Fibroblast of peridontal ligament (primary cell): ENCODE data around the gene GALC.
"Not testable (repeated sequence)": the region's sequence is repeated elsewhere in the genome, so short reads cannot be mapped to it uniquely, and the experiment has no call there.

Experiments
- DNase-seq: peaks from one replicate; pipeline ENCODE4 v3.0.0-alpha.2; 2010; ENCODE audit errors: extremely low read depth

GALC gene

GRCh38 chr14:87992718-87993628, at the start of gene GALC:
TSS of gene GALC (minus strand) at chr14:87993182. CDS start at chr14:87993164, 18 bp downstream.
- peak; percentile 87 for DNase-seq

- no peak for DNase-seq
These were observed 47.2 kb upstream of the GALC start for GRCh38 chr14:88040146-88040545.

- DNase-seq = no peak
These were observed 46.2 kb upstream of the GALC start for GRCh38 chr14:88039197-88039596.

GRCh38 chr14:88037325-88037724, 44.3 kb upstream of the GALC start:
- no peak for DNase-seq

GRCh38 chr14:88036422-88036821, 43.4 kb upstream of the GALC start:
- DNase-seq = no peak

DNA sequence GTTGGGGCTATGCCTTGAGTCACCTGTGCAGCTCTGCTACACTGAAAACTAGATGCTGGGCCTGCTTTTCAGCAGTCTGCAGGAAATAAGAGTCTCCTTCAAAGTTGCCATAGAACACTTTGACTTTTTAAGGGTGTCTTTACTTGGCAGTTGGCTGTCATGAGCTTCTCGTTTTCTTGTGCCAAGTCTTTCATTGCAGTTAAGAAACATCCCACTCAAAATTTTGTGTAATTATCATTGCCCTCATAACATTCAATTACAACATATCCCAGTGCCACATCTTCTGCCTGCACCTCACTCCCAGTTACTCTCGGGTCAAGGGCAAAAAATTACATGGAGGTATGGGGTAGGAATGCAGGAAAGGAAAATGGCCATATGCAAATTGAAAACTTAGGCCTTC, 41.1 kb upstream of the GALC start:
- no peak for DNase-seq

GRCh38 chr14:88032373-88032772, 39.4 kb upstream of the GALC start:
- DNase-seq = no peak

DNA sequence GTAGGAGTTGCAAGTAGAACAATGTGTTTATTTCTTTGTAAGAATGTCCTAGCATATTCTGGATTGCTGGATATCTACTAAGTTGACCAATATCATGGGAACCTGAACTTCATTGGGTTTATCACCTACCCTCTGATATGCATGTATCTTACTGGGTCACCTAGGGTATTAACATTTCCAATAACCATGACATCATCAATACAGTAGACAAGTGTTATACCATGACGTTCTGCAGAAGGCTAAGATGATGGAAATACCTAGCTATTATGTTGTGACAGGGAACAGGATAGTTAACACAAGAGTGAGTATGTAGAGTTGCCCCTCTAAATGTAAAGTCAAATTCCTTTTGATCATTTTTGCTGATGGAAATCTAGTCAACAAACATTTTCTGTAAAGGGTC, 37.9 kb upstream of the GALC start:
- DNase-seq = no peak

DNA sequence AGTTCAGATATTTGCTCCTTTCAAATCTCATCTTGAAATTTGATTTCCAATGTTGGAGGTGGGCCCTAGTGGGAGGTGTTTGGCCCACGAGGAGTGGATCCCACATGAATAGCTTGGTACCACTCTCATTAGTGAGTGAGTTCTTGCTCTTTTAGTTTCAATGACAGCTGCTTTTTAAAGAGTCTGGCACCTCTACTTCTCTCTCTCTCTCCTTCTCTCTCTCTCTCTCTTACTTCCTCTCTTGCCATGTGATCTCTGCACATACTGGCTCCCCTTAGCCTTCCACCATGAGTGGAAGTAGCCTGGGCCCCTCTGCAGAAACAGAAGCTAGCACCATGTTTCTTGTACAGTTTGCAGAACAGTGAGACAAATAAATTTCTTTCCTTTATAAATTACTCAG, 37.1 kb upstream of the GALC start:
- DNase-seq = no peak

GRCh38 chr14:88029500-88029899, 36.5 kb upstream of the GALC start:
- no peak for DNase-seq

GRCh38 chr14:88026890-88027289, 33.9 kb upstream of the GALC start:
- DNase-seq = no peak

GRCh38 chr14:88025313-88025712, 32.3 kb upstream of the GALC start:
- no peak for DNase-seq

DNA sequence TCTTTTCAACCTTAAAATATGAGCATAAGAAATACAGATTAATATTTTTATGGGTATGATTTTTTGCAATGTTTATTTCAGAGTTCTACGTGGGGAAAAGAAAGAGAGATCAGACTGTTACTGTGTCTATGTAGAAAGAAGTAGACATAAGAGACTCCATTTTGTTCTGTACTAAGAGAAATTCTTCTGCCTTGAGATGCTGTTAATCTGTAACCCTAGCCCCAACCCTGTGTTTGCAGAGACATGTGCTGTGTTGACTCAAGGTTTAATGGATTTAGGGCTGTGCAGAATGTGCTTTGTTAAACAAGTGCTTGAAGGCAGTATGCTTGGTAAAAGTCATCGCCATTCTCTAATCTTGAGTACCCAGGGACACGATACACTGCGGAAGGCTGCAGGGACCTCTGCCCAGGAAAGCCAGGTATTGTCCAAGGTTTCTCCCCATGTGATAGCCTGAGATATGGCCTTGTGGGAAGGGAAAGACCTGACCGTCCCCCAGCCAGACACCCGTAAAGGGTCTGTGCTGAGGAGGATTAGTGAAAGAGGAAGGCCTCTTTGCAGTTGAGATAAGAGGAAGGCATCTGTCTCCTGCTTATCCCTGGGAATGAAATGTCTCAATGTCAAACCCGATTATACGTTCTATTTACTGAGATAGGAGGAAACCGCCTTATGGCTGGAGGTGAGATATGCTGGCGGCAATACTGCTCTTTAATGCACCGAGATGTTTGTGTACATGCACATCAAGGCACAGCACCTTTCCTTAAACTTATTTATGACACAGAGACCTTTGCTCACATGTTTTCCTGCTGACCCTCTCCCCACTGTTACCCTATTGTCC, 31.5 kb upstream of the GALC start:
- DNase-seq = not testable (repeated sequence)

DNA sequence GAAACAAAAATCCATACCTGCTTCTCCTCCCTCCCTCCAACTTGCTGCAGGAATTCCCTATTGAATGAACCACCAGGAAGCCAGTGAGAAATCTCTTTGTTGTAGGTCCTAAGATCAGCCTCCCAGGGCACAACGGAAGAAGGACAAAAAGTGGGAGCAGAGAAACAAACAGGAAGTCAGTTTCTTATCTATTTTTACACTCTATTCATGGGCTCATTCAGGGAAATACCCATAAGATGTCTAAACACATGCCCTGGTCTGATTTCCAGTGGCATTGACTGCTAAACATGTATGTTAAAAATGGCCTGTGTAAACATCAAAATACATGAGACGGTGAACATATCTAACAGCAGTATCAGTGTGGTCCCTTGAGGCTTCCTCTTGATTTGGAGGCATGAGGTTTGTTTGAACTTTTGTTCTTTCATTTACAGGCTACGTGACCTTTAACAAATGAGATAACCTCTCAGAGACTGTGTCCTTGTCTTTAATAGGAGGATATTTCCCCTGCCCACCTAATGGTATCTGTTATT, 30.7 kb upstream of the GALC start:
- no peak for DNase-seq

DNA sequence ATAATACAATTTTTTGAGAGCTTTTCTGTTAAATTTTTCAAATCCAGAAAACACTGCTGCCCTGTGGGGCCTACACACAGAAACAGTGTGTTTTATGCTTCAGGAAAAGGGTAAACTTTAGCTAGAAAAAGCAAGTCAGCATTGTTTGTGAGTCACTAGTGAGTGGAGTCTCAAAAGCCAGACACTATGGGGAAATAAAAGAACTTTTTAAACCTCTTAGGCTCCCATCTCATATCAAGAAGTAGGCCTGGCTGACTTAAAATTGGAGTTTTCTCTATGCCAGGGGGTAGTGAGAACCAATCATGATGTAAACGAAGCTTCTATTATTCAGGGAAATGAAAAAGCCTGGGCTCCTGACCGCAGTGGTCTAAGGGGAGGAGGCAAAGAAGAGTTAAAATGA, 24.6 kb upstream of the GALC start:
- DNase-seq = no peak

- no peak for DNase-seq
These were observed 23.8 kb upstream of the GALC start for GRCh38 chr14:88016768-88017167.

GRCh38 chr14:88013750-88014349, 20.9 kb upstream of the GALC start:
- DNase-seq = peak; percentile 64

DNA sequence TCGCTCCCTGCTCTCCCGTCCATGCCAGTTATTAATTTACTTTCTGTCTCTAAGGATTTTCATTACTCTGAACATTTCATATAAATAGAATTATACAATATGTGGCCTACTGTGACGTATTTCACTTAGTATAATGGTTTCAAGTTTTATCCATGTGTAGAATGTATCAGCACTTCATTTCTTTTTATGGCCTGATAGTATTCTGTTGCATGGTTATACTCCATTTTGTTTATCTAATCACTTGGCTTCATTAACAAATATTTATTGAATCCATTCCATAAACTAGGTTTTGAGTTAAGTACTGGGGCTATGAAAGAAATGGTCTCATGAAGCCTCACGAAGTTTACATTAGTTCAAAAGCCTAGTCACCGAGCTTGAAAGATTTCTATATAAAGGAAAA, 19.5 kb upstream of the GALC start:
- no peak for DNase-seq

DNA sequence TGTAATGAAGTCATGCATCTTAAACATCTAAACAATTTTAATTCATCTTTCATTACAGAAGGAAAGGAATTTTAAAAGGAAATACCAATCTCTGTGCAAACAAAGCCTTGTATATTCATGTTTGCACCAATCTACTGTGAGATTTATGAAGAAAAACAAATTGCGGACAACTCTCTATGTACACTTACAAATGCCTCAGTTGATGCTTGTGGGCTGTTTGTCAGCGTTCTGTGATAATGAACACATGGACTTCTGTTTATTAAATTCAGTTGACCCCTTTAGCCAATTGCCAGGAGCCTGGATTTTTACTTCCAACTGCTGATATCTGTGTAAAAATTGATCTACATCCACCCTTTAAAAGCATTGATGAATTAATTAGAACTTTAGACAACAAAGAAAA, 17.3 kb upstream of the GALC start:
- no peak for DNase-seq

GRCh38 chr14:88009486-88009885, 16.5 kb upstream of the GALC start:
- DNase-seq = no peak

DNA sequence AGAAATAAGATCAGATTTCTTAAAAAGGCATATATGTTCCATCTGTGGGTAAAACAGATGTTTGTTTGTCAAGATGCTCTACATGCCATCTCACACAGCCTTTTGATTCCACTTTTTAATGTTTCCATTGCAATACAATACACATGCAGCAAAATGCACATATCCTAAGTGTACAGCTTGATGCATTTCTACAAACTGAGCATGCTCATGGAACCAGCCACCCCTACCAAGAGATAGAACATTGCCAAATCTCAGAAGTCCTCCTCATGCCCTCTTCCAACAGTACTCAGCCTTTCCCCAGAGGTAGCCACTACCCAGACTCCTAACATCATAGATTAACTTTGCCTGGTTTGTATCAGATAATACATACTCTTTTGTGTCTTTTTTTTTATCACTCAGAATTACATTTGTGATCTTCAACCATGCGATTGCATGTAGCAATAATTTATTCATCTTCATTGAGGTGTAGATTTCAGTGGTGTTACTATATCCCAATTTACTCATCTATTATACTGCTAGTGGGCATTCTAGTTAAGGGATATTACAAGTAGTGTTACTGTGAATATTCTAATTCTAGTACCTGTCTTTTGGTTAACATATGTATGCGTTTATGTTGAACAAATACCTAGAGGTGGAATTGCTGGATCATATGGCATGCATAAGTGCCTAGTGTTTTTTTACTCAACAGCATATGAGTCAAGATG, 15.2 kb upstream of the GALC start:
- no peak for DNase-seq

DNA sequence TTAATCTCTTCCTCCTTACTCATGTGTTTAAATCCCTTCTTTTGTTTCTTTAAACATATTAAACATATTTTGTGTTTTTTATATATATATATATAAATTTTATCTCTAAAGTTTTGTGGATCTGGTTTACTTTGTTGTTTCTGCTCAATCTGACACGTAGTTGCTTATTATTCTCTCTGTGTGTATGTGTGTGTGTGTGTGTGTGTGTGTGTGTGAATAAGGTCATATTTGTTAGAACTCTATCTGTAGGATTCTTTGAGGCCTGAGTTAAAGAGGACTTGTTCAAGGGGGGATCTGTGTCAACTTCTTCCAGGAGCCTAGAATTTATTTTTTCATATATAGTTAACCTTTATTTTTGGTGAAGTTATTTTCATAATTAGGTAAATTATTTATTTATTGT, 14.6 kb upstream of the GALC start:
- no peak for DNase-seq
